ENCODE results near the gene AFF4.

The AFF4 gene

DNA sequence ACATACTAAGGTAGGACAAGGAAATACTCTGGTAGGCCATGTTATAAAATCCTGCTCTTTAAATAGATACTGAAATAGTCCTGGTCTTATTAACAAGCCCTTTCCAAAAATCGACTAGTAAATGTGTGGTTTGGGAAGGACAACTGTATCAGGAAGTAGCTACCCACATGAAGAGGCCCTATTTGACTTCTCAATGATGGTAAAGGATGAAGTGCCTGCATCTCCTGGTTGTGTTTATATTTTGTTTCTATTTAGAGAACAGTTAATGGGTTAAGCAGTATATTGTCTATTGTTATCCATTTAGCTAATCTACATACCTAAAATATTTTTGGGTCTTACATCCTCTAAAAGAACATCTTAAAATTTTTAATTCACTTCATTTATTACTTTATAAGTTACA is 109.6 kb downstream of the AFF4 start:
- no peak for DNase-seq

DNA sequence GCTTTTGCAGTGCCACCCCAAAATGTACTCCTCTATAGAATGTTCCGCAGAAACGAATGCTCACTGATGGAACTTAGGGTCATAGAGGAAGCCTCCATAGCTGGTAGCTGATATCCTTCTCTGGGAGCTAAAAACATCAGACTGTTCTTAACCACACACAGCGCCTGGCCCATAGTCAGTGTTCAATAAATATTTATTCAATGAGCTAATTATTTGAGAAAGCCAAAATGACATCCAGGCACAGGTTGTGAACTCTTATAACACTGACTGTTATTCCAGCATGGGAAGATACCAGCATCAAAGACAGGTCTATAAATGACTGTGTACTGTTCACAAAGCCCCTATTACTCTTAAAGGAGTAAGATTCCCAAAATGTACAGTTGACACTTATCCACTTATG is 110.1 kb downstream of the AFF4 start:
- no peak for DNase-seq

DNA sequence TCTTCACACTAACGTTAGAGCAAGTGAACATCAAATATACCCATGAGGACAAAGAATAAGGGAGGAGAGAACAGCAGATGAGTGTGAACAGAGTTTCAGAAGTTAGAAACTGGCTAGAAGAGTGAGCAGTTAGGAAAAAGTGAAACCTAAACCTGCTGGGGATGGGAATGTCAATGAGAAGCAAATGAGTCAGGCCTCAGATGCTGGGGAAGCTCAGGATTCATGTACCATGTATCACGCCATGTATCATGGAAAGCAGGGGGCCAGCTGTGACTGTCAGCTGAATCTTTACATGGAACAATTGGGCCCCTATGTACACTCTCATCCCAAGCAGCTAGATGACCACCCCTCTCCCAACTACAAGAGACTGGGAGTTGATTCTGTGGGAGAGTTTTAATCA is 113.4 kb downstream of the AFF4 start:
- DNase-seq: no peak

DNA sequence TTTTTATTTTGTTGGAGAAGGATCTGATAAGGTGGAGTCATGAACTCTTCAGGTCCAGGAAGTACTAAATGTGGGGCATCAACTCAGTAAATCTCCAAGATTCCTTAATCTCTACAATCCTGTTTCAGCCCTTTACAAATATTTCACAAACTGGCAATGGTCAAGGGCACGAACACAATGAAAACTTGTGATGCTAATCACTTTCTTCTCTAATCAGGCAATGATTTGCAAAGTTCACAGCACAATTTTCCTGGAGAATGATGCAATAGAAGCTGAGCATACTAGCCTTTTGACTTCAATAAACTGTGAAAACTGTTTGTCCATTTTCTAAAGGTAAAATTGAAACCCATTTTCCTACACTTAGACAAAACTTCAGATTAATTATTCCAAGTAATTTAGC is 114.1 kb downstream of the AFF4 start:
- no peak for DNase-seq

DNA sequence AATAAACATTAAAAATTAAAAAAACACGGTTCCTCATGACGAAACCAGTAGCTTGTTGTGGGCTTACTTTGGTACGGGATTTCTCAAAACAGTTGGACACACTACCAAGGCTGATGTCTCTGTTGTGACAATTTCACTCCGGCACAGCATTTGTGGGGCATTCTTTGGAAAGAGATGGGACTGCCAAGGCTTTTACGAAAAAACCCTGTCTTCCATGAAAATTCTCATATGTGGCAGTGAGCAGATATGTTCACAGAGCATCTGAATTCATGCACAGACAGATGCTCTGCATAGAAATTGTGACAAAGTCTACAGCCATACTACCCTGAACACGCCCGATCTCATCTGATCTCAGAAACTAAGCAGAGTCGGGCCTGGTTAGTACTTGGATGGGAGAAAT is 115.2 kb downstream of the AFF4 start:
- DNase-seq: no peak

DNA sequence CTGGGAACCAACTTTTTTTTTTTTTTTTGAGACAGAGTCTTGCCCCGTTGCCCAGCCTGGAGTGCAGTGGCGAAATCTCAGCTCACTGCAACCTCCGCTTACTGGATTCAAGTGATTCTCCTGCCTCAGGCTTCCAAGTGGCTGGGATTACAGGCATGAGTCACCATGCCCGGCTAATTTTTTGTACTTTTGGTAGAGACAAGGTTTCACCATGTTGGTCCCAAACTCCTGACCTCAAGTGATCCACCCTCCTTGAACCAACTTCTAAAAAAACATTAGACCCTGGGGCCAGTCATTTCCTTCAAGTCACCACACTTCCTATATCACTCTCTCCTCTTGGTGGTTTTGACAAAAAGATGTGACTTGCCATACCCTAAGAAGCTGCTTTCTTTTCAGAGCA is 122.1 kb downstream of the AFF4 start:
- DNase-seq: no peak

DNA sequence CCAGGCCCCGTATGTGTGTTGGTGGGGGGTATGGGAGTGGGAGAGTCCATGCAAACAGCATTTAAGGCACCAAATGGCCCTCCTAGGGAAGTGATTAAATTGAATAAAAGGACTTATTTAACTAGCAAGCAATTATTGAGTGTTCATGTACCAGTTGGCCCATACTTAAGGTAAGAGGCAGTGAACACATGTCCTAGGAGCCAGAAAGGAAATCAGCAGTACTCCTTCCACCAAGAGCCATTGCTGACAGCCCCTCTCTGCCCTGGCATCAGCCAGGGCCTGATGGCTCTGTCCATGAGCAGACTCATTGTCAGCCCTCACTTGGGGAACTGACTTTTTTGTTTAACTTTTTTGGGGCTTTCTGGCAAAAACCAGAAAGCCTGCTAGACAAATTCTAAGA is 122.5 kb downstream of the AFF4 start:
- DNase-seq: no peak

DNA sequence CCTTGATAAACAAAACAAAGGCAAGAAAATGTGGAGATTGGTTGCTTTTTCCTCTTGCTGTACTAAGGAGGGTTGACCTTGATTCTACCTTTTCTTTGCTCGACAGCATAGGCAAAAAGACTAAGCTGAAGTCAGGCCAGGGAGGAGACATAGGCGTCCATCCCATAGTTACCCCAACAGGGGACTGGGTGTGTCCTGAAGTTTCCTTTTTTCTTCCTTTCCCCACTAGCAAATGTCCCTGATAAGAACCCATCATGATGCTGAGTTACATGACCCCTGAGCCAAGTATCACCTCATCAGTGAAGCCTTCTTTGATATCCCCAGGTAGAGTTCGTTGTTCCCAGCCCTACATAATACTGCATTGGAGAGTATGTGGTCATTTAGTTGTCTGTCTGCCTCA is 123.1 kb downstream of the AFF4 start:
- DNase-seq: no peak

DNA sequence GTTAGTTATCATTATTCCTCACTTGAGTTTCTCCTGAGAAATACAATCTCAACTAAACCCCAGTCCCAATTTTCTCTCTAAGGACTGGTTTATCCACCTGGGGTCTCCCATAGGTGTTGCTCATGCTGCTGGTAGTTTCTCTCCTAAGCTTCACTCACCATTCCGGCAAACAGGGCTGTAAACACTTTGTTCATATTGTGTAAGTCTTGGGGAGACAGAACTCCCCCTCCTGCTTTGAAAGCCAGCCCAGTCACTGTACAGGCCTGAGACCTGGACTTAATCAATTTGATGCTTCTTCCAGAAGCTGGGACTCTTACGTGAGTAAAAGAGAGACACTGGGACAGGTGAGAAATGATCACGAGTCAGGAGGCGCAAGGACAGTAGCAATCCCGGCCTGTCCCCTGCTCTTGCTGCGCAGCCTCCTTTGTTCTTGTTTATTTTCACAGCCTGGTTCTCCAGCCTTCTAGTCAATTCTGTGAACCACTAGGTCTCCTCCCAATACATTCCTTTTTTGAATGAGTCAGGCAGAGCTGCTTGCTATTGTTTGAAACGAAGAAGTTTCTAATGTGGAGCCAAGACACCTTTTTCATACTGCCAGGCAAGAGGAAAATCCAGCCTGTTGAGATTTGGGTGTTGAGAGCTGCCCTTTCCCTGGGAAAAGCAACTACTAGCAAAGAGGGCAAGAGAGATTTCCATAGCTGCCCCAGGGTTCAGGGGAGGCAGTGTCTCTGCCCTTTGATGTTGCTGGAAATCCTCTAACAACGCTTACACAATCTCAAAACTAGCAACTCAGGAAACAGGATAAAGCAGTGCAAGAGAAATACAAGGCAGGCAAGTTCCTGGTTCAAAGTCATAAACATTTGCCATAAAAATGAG is 123.8 kb downstream of the AFF4 start:
- no peak for DNase-seq

DNA sequence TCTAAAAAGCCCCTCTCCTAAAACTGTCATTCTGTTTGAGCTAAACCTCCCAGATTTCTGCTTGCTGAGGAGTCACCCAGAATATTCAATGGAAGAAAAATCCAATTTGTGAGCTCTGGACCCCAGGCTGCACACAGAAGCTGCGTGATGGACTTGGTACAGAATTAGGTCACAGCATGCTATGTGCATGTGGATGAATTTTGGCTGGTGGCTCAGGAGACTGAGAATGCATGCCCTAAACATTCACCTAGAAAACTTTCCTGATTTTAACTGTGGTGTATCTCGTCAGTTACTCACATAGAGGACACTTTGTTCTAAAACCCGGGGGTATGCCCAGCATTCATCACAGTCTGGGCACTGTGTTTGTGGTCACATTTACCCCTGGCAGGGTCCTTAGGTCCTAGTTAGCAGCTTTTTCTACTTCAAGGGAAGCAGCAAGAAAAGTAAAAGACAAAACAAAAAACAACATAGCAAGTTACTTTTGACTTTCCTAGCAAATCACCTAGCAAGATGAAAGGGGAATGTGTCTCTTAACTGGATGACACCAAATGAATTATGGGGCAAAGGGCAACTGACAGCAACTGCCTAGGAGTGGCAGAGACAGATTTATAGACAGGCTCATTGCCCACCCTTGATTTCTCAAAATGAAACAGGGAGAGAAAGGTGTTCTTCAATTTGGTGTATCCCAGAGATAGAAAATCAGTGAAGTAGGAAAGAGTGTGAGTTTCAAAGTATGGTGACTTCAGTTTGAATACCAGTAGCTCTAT is 124.7 kb downstream of the AFF4 start:
- DNase-seq: no peak

DNA sequence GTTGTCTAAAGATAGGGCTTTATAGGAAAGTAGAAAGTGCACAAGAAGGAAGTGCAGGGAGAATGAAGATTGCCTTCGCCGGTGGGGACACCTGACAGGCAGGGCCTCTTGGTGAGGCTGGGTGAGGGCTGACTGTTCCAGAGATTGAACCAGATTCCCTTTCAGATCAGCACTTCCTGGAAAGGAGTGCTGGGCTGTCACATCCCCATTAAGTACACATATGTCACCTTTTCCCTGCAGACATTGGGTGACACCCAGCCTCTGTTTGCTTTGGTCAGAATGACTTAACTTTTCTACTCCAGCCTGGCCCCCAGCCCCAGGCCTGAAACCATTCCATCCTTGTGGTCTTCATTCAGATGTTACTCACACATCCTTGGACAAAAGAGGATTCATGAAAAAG is 125.6 kb downstream of the AFF4 start:
- no peak for DNase-seq

DNA sequence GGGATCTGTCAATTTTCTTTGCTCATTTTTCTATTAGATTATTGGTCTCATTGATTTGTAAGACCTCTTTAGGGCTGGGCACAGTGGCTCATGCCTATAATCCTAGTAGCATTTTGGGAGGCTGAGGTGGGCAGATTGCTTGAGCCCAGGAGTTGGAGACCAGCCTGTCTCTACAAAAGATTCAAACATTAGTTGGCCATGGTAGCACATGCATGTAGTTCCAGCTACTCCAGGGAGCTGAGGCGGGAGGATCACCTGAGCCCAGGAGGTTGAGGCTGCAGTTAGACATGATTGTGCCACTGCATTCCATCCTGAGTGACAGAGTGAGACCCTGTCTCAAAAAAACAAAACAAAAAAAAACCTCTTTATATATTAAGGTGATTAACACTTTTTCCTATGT is 126.6 kb downstream of the AFF4 start:
- no peak for DNase-seq

DNA sequence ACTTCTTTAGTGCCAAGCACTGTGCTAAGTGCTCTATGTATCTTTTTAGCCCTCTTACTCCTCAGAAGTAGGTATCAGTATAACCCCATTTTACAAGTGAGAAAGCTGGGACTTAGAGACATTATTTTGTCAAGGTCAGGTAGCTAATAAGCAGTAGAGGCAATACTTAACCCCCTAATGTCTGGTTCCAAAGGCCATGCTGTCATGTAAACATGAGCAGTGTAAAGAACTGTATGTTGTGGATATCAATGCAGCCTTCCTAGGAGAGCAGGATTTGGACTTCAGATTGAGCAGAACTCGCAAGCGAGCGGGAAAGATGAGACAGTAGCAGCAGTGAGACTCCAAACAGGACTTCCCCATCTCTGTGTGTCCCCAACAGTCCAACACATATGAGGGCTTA is 129.4 kb downstream of the AFF4 start:
- no peak for DNase-seq

DNA sequence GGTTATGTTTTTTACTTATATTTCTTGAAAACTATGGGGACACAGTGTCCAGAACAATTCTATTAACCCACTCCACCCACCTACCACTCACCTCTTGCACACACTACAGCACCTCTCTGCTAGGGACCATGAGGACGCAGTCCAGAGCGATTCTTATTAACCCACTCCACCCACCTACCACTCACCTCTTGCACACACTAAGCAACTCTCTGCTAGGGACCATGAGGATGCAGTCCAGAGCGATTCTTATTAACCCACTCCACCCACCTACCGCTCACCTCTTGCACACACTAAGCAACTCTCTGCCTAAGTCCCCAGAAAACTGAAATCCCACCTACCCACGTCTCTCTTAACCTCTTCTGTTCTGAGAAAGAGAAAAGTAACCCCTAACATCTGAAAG is 130.8 kb downstream of the AFF4 start:
- DNase-seq: no peak

DNA sequence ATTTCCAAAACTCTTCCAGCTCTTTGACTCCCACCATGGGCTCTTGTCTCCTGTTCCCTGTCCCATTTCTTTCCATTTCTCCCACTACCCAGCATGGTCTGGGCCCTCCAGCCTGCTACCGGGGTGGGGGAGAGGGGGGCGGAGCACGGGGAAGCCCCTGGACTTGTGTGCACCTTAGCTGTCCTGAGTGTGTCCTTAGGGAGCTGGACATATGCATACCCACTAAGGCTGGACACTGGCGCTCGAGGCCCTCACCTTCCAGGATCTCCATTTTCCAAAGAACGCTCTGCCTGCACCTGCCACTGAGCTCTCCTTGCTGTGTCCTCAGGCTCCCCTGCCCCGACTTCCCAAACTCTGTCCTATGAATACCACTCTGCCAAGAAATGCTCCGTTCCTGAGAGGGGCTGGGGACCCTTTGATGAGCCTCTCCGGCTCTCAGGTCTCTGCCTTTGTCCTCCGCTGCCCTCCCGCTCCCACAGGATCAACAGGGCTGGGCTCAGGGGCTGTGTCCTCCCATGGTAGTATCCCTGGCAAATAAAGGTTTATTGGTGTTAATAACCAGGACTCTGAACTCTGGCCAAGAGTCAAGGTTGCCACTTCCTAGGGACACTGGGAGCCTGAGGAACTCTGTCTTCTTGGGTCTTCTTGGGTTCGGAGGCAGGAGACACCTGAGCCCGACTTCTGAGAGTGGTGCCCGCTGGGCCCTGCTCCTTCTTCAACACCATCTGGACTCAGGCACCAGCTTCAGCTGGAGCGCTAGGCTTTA is 132.2 kb downstream of the AFF4 start:
- no peak for DNase-seq

DNA sequence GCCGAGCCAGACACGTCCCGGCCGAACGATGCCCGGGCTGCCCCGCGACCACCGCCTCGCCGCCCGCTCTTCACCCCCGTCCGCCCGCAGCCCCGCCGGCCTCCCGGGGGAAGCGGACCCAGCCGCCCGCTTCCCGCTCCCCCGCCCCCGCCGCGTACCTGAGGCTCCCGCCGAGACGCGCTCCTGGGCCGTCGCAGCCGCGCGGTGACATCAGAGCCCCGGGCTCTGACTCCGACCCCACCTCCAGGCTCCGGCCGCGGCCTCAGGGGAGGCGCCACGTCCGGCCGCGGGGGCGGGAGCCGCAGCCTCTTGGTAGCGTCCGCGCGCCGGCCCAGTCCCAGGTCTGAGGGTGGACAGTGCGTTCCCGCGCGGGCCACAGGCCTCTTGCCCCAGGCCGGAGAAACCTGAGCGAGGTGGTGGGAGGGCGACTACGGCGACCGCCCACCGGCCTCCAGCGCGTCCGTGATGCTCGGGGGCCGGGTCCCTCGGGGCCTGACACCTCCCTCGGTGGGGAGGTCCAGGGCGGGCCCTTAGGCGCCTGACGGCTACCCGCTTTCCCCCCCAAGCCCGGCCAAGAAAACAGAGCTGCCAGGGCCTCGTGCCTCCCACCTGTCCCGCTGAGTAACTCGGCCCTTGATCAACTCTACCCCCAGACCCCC is 132.9 kb downstream of the AFF4 start, which contains the start of gene SHROOM1:
TSS of gene SHROOM1 (minus strand) at position 212 of the 659 bp plus-strand sequence. CDS start 4,507 bp downstream, outside the sequence.
- peak in 1 of 5 experiments; percentile 28 for DNase-seq

DNA sequence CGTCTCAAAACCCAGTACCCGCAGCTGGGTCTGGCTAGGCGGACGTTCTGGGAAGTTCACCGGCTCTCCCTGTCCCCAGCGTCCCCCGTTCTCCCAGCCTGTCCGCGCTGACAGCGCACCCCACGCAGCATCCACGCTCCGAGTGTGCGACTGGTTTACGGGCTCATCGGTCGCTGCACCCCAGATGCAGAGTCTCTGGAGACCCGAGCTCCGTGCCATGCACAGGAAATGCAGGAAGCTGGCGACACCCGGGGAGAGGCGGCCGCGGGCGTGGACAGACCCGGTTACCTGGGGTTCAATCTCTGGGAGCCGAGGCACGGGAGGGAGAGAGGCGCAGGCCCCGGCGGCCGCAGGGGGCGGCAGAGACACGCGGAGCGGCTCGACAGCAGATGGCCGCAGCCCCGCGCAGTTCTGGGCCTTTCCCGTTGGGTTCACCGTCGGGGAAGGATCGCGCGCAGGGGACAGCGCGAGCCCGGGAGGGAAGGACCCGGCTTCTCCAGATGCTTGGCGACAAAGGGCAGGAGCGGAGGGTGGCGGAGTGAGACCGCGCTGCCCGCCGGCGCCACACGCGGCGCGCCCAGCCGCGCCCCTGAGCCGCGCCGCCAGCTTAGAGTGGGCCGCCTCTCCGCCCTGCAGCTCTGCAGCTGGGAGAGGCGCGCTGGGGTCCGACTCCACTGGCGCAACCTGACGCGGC is 133.5 kb downstream of the AFF4 start:
- peak; percentile 37 to 75 (median 51) for DNase-seq

DNA sequence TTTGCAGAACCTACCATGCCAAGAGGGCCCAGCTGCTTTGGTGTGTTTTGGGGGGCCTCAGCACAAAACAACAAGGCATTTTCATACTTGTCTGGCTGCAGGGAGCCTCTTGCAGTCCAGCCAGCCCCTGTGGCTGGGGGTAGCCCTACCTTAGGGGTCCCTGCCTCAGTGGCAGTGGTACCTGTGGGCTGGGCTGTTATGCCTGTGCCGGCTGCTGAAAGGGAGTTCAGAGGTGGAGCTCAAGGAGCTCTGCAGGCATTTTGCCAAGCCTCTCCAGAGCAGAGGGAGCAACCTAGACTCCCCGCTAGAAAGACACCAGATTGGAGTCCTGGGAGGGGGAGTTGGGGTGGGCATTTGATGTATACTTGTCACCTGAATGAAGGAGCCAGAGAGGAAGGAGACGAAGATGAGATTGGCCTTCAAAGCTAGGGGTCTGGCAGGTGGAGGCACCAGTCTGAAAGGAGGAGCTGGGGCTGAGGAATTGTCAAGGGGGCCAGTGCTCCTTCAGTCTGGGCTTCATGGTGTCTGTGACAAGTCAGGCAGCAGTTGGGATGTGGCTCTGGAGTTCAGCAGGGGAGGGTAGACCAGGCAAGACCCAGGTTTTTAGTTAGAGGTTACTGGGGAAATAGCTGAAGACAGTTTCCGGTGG is 134.5 kb downstream of the AFF4 start:
- no peak for DNase-seq

DNA sequence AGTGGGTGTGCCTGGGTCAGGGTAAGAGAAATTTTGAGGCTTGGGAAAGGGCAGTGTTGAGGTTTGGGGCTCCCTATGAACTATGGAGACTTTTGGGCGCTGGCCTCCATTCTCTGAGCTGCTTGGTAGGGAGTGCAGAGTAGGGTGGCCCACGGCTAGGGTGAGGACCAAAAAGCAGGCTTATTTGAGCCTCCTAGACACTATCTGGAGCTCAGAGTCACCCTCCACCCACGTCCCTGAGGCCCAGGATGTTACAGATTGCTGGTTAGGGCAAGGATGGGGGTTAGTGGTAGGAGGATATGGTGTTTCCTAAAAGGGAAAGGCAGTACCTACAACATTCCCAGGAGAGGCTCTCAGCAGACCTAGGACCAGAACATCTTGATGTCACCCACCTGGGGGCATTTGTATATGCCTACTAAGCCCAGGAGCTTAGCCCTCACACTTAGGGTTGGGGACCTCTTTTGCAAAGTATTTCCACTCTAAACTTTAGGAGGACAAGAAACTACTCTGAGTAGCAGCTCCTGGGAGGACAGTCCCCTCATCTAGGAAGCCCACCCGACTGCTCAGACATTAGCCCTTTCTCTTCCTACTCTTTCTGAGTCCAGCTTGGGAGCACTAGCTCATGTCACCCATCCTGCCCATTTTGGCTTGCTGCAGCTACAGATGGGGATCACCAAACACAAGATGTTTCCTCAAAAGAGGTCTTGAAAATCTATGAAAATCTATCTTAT is 135.3 kb downstream of the AFF4 start:
- DNase-seq: no peak

DNA sequence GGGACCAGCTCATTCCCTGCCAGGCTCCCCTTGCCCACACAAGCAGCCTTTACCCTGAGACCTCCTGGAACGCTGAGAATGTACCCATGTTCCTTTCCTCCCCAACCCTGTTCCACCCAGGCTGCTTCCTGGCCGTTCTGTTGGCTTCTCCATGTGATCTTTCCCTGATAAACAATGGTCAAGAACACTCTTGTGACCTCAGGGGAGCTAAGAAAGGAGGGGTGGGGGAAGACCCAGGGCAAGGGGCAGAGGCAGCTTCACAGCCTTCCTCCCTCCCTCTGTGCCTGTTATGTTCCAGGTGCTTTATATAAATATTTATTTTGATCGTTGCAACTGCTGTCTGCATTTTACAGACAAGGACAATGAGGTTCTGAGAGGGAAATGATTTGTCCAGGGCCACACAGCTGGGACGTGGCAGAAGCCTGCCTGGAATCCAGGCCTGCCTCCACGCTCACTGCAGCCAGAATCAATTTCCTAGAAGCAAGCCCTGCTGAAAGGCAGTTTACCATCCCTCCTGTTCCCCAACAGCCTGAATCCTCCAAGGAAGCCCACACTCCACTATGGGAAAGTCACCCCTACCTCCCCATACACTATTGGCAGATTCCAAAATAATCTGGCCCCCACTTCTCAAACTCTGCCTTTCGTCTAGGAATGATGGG is 136.9 kb downstream of the AFF4 start:
- no peak for DNase-seq

Measured in T-helper 2 cell (primary cell).